ENCODE data around the gene OR56A3. TPM values are rescaled to one million over a fixed set of nuclear protein-coding genes. Genes with fewer than 3 reads are reported as not detected.

OR56A3 gene
- total and polyA plus RNA-seq, 2 experiments from 2014 or later = not detected

DNA sequence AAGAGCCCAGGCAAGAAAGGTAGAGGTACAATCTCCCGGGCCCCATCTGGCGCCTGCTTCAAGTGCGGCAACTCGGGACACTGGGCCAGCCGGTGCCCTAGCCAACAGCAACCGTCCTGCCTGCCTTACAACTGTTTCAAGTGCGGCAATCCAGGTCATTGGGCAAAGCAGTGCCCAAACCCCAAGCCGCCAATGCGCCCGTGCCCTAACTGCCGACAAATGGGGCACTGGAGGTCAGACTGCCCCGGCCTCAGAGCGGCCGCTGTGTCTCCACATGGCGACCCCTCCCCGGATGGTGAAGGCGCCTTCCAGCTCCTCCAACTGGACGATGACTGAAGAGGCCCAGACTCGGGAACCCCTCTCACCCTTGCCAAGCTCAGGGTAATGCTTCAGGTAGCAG, 11.4 kb upstream of the OR56A3 start:
- no peaks in the 10 kb centered on the region for H3K4me1 ChIP-seq (ENCODE audit: low read depth)
- H3K36me3 ChIP-seq = no peaks in the 10 kb centered on the region
- no peak for DNase-seq (ENCODE audit: low read depth in 1 of 2, low spot score in 1 of 2)
- H3K9me3 ChIP-seq (ENCODE audit: low read depth) = no peaks in the 10 kb centered on the region
- no peak overlapping the region for H3K27ac ChIP-seq
- H3K4me3 ChIP-seq = no peak overlapping the region
- TF ChIP-seq, protein P1, sequence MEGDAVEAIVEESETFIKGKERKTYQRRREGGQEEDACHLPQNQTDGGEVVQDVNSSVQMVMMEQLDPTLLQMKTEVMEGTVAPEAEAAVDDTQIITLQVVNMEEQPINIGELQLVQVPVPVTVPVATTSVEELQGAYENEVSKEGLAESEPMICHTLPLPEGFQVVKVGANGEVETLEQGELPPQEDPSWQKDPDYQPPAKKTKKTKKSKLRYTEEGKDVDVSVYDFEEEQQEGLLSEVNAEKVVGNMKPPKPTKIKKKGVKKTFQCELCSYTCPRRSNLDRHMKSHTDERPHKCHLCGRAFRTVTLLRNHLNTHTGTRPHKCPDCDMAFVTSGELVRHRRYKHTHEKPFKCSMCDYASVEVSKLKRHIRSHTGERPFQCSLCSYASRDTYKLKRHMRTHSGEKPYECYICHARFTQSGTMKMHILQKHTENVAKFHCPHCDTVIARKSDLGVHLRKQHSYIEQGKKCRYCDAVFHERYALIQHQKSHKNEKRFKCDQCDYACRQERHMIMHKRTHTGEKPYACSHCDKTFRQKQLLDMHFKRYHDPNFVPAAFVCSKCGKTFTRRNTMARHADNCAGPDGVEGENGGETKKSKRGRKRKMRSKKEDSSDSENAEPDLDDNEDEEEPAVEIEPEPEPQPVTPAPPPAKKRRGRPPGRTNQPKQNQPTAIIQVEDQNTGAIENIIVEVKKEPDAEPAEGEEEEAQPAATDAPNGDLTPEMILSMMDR (IDR thresholded peaks at IDR 0.05; ENCODE audit: low read depth, low read length) = no peak
- H3K27me3 ChIP-seq = no peaks in the 10 kb centered on the region

DNA sequence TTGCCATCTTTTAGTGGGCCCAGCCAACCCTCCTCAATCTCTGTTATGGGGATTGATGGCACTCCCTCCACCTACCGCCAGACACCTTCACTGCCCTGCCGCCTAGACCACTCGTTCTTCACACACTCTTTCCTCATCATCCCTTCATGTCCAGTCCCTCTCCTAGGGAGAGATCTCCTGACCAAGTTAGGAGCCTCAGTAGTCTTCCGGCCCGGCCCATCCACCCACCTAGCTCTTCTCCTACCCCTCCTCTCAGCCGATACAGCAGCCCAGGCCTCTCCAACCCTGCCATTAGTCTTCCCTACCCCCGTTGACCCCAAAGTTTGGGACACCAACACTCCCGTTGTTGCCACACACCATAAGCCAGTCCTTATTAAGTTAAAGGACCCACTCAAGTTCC, 11.0 kb upstream of the OR56A3 start:
- DNase-seq (ENCODE audit: low read depth in 1 of 2, low spot score in 1 of 2) = no peak
- Histone ChIP-seq H3K4me1 (ENCODE audit: low read depth) (no peaks in the 10 kb centered on the region), H3K36me3 (no peaks in the 10 kb centered on the region), H3K27ac (no peak overlapping the region), H3K4me3 (no peak overlapping the region), H3K27me3 (no peaks in the 10 kb centered on the region), H3K9me3 (ENCODE audit: low read depth) (no peaks in the 10 kb centered on the region)
- TF ChIP-seq, protein P1 (IDR thresholded peaks at IDR 0.05; ENCODE audit: low read depth, low read length) = no peak

DNA sequence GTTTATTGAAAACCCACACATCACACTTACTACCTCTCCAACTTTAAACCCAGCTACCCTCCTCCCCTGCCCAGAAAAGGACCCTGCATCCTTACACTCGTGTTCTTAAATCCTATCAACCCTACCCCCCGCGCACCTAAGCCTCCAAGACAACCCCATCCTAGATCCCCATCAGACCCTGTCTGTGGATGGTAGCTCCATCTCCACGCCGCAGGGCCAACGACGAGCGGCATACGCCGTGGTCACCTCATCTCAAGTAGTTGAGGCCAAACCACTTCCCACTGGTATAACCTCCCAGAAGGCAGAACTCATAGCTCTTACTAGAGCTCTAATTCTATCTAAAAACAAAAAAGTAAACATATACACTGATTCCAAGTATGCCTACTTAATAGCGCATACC, 9.4 kb upstream of the OR56A3 start:
- TF ChIP-seq, protein P1 (IDR thresholded peaks at IDR 0.05; ENCODE audit: low read depth, low read length) = no peak
- Histone ChIP-seq H3K9me3 (ENCODE audit: low read depth) (no peaks in the 10 kb centered on the region), H3K4me1 (ENCODE audit: low read depth) (no peaks in the 10 kb centered on the region), H3K27me3 (no peaks in the 10 kb centered on the region), H3K27ac (no peak overlapping the region), H3K36me3 (no peaks in the 10 kb centered on the region), H3K4me3 (no peak overlapping the region)
- no peak for DNase-seq (ENCODE audit: low read depth in 1 of 2, low spot score in 1 of 2)

DNA sequence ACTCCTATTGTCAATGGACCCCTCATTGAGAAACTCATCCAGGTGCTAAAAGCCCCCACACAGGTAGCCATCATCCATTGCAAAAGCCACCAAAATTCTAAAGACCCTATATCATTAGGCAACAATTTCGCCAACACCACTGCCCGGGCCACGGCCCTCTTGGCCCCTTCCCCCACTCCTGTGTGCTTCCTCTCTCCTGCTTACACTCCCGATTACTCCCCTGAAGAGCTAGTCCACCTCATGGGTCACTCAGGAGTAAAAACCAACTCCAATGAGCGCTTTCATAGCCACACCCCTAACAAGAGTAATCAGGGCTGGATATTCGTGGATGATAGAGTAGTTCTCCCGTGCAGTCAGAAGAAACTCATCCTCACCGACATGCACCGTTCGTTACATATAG, 8.9 kb upstream of the OR56A3 start:
- no peak for DNase-seq (ENCODE audit: low read depth in 1 of 2, low spot score in 1 of 2)
- Histone ChIP-seq H3K4me3 (no peak overlapping the region), H3K9me3 (ENCODE audit: low read depth) (no peaks in the 10 kb centered on the region), H3K27ac (no peak overlapping the region), H3K36me3 (no peaks in the 10 kb centered on the region), H3K4me1 (ENCODE audit: low read depth) (no peaks in the 10 kb centered on the region), H3K27me3 (no peaks in the 10 kb centered on the region)
- TF ChIP-seq, protein P1 (IDR thresholded peaks at IDR 0.05; ENCODE audit: low read depth, low read length) = no peak

DNA sequence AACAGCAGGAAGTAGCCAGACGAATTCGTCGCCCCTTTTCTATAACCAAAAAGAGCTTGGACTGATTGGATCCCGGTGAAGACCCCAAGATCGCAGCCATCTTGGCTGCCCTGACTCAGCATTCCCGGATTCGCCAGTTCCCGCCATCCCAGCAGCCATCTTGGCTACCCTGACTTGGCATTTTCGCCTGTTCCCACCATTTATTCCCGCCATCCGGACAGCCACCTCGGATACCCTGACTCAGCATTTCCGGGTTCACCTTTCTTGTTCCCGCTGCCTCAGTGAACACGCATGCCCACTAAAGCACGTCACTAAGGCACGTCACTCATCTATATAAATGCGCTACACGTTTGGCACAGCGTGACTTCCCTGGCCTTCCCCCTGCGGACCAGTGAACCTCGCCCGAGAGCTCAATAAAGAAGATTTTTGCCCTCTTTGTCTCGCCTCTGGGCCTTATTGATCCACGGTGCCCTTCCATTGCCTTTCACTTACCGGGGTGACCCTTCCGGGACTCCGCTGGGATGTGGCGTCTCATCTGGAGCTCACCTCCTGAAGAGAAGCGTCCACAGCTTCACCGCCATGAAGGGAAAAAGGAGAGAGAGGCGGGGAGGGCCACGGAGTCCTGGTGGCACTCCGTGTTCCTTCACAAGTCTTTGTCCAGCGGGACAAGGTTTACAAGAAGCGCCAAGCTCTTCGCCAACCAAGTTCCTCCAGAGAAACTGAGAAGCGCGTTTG, 4.0 kb upstream of the OR56A3 start:
- H3K27me3 ChIP-seq = no peaks in the 10 kb centered on the region
- no peaks in the 10 kb centered on the region for H3K36me3 ChIP-seq
- H3K4me3 ChIP-seq = no peak overlapping the region
- H3K4me1 ChIP-seq (ENCODE audit: low read depth) = no peaks in the 10 kb centered on the region
- DNase-seq (ENCODE audit: low read depth in 1 of 2, low spot score in 1 of 2) = no peak
- no peaks in the 10 kb centered on the region for H3K9me3 ChIP-seq (ENCODE audit: low read depth)
- no peak overlapping the region for H3K27ac ChIP-seq
- TF ChIP-seq, protein P1 (IDR thresholded peaks at IDR 0.05; ENCODE audit: low read depth, low read length) = no peak

All from cardiac muscle cell (in vitro differentiated cells and primary cell).